GM10266 (cell line): Measurements from ENCODE around the gene SCGB1A1.

Source experiments
- DNase-seq: peaks from one replicate; pipeline ENCODE4 v3.0.0; 2012; ENCODE audit errors: extremely low spot score
- CTCF ChIP-seq: IDR thresholded peaks from 2 replicates; pipeline ENCODE4 v1.5.1; 2012; ENCODE audit warnings: mild to moderate bottlenecking, low read depth; ENCODE audit not compliant: control insufficient read depth, insufficient read depth; ENCODE audit errors: missing control alignments

SCGB1A1 gene

GRCh38 chr11:62433141-62433903, 14.5 kb downstream of the SCGB1A1 start:
- no peak for TF ChIP-seq CTCF
- no peak for DNase-seq

- TF ChIP-seq CTCF: no peak
- DNase-seq: no peak
These were observed 15.1 kb downstream of the SCGB1A1 start for GRCh38 chr11:62433904-62434276.

- no peak for DNase-seq
- no peak for TF ChIP-seq CTCF
These were observed 17.2 kb downstream of the SCGB1A1 start for GRCh38 chr11:62435846-62436660.

GRCh38 chr11:62437616-62438015, 18.8 kb downstream of the SCGB1A1 start:
- no peak for TF ChIP-seq CTCF
- DNase-seq: no peak

- TF ChIP-seq CTCF: no peak
- no peak for DNase-seq
These were observed 19.8 kb downstream of the SCGB1A1 start for GRCh38 chr11:62438641-62439040.

GRCh38 chr11:62439785-62440602, 21.2 kb downstream of the SCGB1A1 start:
- TF ChIP-seq CTCF: no peak
- no peak for DNase-seq
